HG03039 (cell line): Measurements from ENCODE around the gene LCA5L.
"Not testable (repeated sequence)": the region's sequence is repeated elsewhere in the genome, so short reads cannot be mapped to it uniquely, and the experiment has no call there.

Experiments
- ATAC-seq: cut with Tn5 transposase; IDR thresholded peaks from one replicate; pipeline ENCODE4 v1.9.1; 2021; ENCODE audit warnings: mild to moderate bottlenecking, moderate library complexity; ENCODE audit not compliant: unreplicated experiment

LCA5L gene

GRCh38 chr21:39452207-39452969, 6.8 kb upstream of the LCA5L start:
- ATAC-seq = no peak

GRCh38 chr21:39451332-39452206, 6.0 kb upstream of the LCA5L start, which contains the start of gene SH3BGR:
Gene SH3BGR, plus strand, starts transcription at chr21:39451970. Its CDS starts 127 bp downstream, at chr21:39452097.
- no peak for ATAC-seq

- ATAC-seq = no peak
Measured at GRCh38 chr21:39447264-39447663, 1.7 kb upstream of the LCA5L start.

- ATAC-seq = peak; percentile 5
Measured at GRCh38 chr21:39444421-39445180, 977 bp downstream of the LCA5L start.

- no peak for ATAC-seq
Measured at GRCh38 chr21:39441502-39442475, 3.8 kb downstream of the LCA5L start.

- ATAC-seq = no peak
Measured at GRCh38 chr21:39439232-39439631, 6.3 kb downstream of the LCA5L start.

GRCh38 chr21:39434950-39435349, 10.6 kb downstream of the LCA5L start:
- no peak for ATAC-seq

GRCh38 chr21:39430954-39431353, 14.6 kb downstream of the LCA5L start:
- ATAC-seq = no peak

GRCh38 chr21:39430457-39430856, 15.1 kb downstream of the LCA5L start:
- no peak for ATAC-seq

- ATAC-seq = no peak
Measured at GRCh38 chr21:39430016-39430415, 15.6 kb downstream of the LCA5L start.

GRCh38 chr21:39429445-39429844, 16.1 kb downstream of the LCA5L start:
- ATAC-seq = no peak

- ATAC-seq = no peak
Measured at GRCh38 chr21:39422527-39423241, 22.9 kb downstream of the LCA5L start.

GRCh38 chr21:39419204-39419603, 26.4 kb downstream of the LCA5L start:
- not testable (repeated sequence) for ATAC-seq

GRCh38 chr21:39406065-39406464, 39.5 kb downstream of the LCA5L start:
- ATAC-seq = no peak

- no peak for ATAC-seq
Measured at GRCh38 chr21:39400173-39400572, 45.4 kb downstream of the LCA5L start.

- ATAC-seq = no peak
Measured at GRCh38 chr21:39397646-39398385, 47.8 kb downstream of the LCA5L start.

- ATAC-seq = no peak
Measured at GRCh38 chr21:39392981-39393380, 52.6 kb downstream of the LCA5L start.

GRCh38 chr21:39390212-39390765, 55.3 kb downstream of the LCA5L start:
- no peak for ATAC-seq
